GM12875 (cell line): ENCODE measurements around the gene DTX1.
A peak's percentile ranks its signal among the peaks of the same experiment; 100 is the strongest.

Experiments used
- H3K4me3 ChIP-seq: one replicate; pipeline ENCODE4 v1.5.1; 2011; ENCODE audit warnings: low read depth, low read length, control low read depth
- TF ChIP-seq, protein P1 (sequence below): IDR thresholded peaks from 2 replicates; pipeline ENCODE4 v1.5.1; 2011; ENCODE audit warnings: low read depth, mild to moderate bottlenecking, control low read depth, inconsistent platforms, low read length, moderate library complexity, borderline replicate concordance; ENCODE audit not compliant: insufficient read depth

Gene DTX1

DNA sequence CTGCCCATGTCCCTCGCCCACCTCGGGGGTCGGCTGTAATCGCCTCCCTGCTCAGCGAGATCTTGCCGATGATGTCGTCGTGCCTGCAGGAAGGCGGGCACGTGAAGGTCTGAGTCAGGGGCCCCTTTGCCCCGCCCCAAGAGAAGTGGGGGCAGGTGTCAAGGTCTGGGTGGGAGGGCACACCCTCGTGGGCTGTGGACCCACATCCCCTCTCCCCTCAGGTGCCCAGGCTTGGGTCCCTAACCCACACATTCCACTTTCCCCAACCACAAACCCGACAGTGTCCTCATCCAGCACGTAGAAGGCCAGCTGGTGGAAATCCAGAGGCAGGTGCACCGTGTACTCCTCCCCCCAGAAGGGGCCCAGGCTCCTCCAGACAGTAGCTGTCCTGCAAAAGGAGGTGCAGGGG, 71.3 kb downstream of the DTX1 start:
- TF ChIP-seq, protein P1, sequence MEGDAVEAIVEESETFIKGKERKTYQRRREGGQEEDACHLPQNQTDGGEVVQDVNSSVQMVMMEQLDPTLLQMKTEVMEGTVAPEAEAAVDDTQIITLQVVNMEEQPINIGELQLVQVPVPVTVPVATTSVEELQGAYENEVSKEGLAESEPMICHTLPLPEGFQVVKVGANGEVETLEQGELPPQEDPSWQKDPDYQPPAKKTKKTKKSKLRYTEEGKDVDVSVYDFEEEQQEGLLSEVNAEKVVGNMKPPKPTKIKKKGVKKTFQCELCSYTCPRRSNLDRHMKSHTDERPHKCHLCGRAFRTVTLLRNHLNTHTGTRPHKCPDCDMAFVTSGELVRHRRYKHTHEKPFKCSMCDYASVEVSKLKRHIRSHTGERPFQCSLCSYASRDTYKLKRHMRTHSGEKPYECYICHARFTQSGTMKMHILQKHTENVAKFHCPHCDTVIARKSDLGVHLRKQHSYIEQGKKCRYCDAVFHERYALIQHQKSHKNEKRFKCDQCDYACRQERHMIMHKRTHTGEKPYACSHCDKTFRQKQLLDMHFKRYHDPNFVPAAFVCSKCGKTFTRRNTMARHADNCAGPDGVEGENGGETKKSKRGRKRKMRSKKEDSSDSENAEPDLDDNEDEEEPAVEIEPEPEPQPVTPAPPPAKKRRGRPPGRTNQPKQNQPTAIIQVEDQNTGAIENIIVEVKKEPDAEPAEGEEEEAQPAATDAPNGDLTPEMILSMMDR = no peak
- H3K4me3 ChIP-seq = no peak overlapping the region

DNA sequence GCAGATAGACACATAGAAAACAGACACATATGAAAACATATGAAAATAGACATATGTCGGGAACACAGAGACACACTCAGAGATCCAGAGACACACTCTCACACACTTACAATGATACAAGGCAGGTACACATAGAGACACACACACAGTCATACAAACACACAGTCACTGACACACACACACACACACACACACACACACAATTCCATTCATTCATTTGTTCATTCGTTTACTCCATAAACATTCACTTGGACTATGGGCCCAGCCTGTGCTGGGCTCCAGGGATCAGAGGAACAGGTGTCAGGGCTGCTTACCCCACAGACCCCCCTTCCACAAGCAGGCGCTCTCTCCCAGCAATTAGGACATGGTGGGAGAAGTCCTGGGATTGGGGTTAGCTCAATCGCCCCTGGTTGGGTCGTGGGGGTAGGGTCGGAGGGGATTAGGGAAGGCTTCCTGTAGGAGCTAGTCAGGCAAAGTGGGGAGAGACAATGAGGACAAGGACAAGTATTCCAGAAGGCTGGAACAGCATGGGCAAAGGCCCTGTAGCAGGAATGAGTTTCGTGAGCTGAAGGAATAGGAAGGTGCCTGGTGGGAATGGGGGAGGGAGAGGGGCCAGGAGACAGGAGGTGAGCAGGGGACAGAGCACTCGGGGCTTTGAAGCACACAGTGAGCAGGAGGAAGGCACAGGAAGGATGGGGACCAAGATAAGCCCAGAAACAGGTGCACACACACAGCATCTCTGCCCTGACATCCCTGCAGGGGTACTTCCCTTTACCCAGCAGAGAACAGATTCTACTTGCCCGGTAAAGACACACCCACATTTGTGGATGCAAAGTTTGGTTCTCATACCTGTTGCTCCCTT, 72.5 kb downstream of the DTX1 start:
- TF ChIP-seq, protein P1 = no peak
- H3K4me3 ChIP-seq = no peak overlapping the region

DNA sequence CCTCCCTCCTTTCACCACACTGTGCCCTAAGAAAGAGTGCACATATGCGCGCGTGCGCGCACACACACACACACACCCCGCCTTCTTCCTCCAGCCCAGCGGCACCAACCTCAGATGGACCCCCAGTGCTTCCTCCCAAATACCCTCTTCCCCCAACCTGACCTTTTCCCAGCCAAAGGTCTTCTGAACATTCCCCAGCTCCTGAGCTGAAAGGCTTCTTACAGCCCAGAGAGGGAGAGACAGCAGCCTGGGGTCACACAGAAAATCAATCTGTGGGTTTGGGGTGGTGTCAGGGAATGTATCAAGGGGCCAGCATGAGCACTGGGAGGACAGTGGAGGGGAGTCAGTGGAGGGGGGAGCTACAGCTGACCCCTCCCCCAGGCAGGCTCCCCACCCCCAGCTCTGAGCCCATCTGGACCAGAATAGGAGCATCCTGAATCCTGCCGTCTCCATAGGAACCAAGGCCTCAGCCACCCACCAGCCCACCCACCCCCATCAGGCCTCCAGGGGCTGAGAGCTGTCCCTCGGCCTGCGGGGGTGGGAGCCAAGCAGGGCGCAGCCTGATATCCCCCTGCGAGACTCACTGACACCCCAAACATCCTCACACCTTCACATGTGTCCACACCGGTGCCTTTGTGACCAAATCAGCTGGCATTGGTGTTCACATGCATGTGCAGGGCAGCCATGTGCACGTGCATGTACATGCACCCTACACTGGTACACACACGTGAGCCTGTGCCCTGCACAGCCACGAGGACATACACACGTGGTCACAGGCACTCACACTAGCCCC, 73.3 kb downstream of the DTX1 start:
- TF ChIP-seq, protein P1 = no peak
- no peak overlapping the region for H3K4me3 ChIP-seq

DNA sequence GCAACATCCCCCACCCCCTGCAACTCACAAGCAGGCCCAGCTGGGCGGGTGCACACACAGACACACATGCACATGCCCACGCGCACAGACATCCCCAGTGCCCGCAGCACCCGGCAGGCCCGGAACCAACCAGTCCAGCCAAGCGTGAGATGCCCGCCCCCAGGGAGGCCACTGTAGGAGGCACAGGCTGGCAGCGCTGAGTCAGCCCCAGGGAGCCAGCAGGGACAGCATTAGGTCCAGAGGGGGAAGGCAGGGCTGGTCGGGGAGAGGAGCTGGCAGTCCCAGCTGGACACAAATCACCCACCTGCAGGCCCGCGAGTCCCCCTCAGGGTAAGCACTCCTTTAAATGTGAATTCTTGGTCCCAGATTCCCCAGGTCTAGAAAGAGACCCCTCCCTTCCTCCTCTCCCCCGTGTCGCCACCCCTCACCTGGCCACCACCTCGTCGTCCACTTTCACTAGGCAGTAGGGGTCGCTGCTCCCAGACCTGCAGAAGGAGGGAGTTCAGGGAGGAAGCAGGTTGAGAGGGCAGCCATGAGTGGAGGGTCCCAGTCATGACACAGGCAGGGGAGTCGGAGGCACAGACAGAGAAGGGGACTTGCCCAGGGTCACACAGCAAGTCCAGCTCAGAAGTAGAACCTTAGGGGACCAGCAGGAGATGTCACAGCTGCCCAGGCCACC, 74.1 kb downstream of the DTX1 start:
- H3K4me3 ChIP-seq = no peak overlapping the region
- TF ChIP-seq, protein P1 = peak; percentile 31; the same call in 1 of the 2 replicates

DNA sequence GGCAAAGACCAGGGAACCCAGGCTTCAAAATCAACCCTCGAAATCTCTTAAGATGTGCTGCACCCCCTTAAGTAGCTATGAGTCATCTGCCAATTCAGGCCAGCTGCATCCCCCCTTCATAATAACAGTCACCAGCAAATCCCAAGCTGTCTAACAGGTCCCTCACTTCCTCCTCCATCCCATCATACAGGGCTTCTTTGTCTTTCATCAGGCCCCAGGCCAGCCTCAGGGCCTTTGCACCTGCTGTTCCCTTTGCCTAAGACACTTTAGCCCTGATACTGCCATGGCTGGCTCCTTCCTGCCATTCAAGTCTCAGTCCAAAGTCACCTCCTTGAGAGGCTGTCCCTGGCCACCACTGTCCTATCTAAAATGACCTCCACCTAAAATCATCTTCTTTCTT, 75.0 kb downstream of the DTX1 start:
- no peak overlapping the region for H3K4me3 ChIP-seq
- TF ChIP-seq, protein P1 = no peak

DNA sequence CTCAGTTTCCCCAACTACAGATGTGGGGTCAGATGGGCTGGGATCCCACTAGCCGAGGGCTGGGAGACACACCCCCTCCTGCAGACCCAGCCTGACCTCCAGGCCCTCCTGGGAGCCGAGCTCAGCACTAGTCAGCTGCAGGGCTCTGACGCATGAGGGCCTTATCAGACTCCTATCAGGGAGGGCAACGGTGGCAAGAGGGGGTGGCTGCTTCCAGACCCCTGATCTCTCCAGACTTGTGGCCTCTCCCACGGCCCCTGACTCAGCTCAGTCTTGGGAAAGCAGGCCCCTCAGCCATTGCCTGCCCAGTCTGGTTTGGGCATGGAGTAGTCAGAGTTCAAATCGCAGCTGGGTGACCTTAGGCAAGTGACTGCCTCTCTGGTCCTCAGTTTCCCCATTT, 76.5 kb downstream of the DTX1 start:
- TF ChIP-seq, protein P1 = no peak
- no peak overlapping the region for H3K4me3 ChIP-seq
